PC-9 (cell line): ENCODE results near the gene MAGI2. TPM values are rescaled to one million over a fixed set of nuclear protein-coding genes. Genes with fewer than 3 reads are reported as not detected.
A peak's percentile ranks its signal among the peaks of the same experiment; 100 is the strongest.

Experiments used
- BruUV-seq: library from RNA; stranded (reverse); fragments of 400-500 nt; replicated peaks from 2 replicates; lab custom pipeline; 2021; lab: Mats Ljungman, UMichigan
- CTCF ChIA-PET: fragments of 300-600 bp; sonication (Branson Sonifier 250); formaldehyde crosslinking; loops from one replicate; lab custom pipeline; 2022; ENCODE audit warnings: antibody characterized with exemption; lab: Charles Lee
- POLR2A ChIA-PET: fragments of 300-600 bp; sonication (Branson Sonifier 250); formaldehyde crosslinking; loops from one replicate; lab custom pipeline; 2022; ENCODE audit warnings: antibody characterized with exemption; ENCODE audit not compliant: unreplicated experiment; lab: Charles Lee
- DNase-seq, 2 experiments: peaks; one replicate each; pipeline versions ENCODE4 v3.0.0 to v3.0.0-alpha.2; 2015 to 2022; ENCODE audit warnings: mixed read lengths in 1 of 2
- H2AFZ ChIP-seq: fragments of 200-600 bp; sonication (generic); 2 replicates; pipeline ENCODE4 v1.8.1; 2017; ENCODE audit warnings: antibody characterized with exemption
- H3F3A ChIP-seq: fragments of 200-600 bp; sonication (generic); 2 replicates; pipeline ENCODE4 v1.8.1; 2017; ENCODE audit warnings: antibody characterized with exemption, mild to moderate bottlenecking, low read depth; ENCODE audit not compliant: insufficient read depth
- H3K27ac ChIP-seq: fragments of 200-600 bp; sonication (generic); 2 replicates; pipeline ENCODE4 v1.6.1; 2016; ENCODE audit warnings: mixed run types
- H3K27me3 ChIP-seq: fragments of 200-600 bp; sonication (generic); 2 replicates; pipeline ENCODE4 v1.6.1; 2016; ENCODE audit warnings: low read depth, mixed run types; ENCODE audit not compliant: insufficient read depth
- H3K36me3 ChIP-seq: fragments of 200-600 bp; sonication (generic); 2 replicates; pipeline ENCODE4 v1.6.1; 2016; ENCODE audit warnings: low read depth, mixed run types
- H3K4me1 ChIP-seq: fragments of 200-600 bp; sonication (generic); replicated peaks from 2 replicates; pipeline ENCODE4 v1.6.1; 2016; ENCODE audit warnings: mixed run types; ENCODE audit not compliant: insufficient read depth
- H3K4me2 ChIP-seq: fragments of 200-600 bp; sonication (generic); 2 replicates; pipeline ENCODE4 v1.6.1; 2017; ENCODE audit warnings: mixed run types
- H3K4me3 ChIP-seq: fragments of 200-600 bp; sonication (generic); 2 replicates; pipeline ENCODE4 v1.6.1; 2016; ENCODE audit warnings: mixed run types
- H3K79me2 ChIP-seq: fragments of 200-600 bp; sonication (generic); 2 replicates; pipeline ENCODE4 v1.6.1; 2017; ENCODE audit warnings: low read depth, mixed run types
- H3K9me2 ChIP-seq: fragments of 200-600 bp; sonication (generic); 2 replicates; pipeline ENCODE4 v1.8.1; 2017; ENCODE audit warnings: mild to moderate bottlenecking; ENCODE audit not compliant: insufficient read depth
- H3K9me3 ChIP-seq: fragments of 200-600 bp; sonication (generic); 2 replicates; pipeline ENCODE4 v1.8.1; 2016; ENCODE audit warnings: low read depth; ENCODE audit not compliant: insufficient read depth
- H4K20me1 ChIP-seq: fragments of 200-600 bp; sonication (generic); 2 replicates; pipeline ENCODE4 v1.8.1; 2017; ENCODE audit not compliant: insufficient read depth
- CTCF ChIP-seq: fragments of 200-600 bp; sonication (generic); conservative IDR thresholded peaks from 2 replicates; pipeline ENCODE4 v1.6.1; 2017; ENCODE audit warnings: mixed run types, antibody characterized with exemption, mild to moderate bottlenecking, moderate library complexity
- EZH2 ChIP-seq: fragments of 200-600 bp; sonication (generic); IDR thresholded peaks from 2 replicates; pipeline ENCODE4 v1.8.0; 2017; ENCODE audit warnings: antibody characterized with exemption, low read depth
- intact Hi-C: fragments of 100-400 bp; cut with micrococcal nuclease; formaldehyde crosslinking; loops from one replicate; pipeline ENCODE4 v1.10.0; 2022; ENCODE audit not compliant: unreplicated experiment
- total RNA-seq: library from RNA; stranded (reverse); gene quantifications from 2 replicates; pipeline ENCODE4 v1.2.3, GENCODE V29; 2021

MAGI2 gene
- total RNA-seq, 1 experiment from 2014 or later = 0.92 TPM

GRCh38 chr7:79464051-79464450 is 10.6 kb upstream of the MAGI2 start:
- no peak for TF ChIP-seq EZH2
- no peak for TF ChIP-seq CTCF
- H3K9me2 ChIP-seq = no peaks in the 10 kb centered on the region
- ChIA-PET CTCF (no interaction called here), POLR2A (no interaction called here)
- no peaks in the 10 kb centered on the region for H3K79me2 ChIP-seq
- H3K36me3 ChIP-seq = no peaks in the 10 kb centered on the region
- H3K27ac ChIP-seq = no peak overlapping the region
- intact Hi-C loops = no loop called here
- no peaks in the 10 kb centered on the region for H3F3A ChIP-seq
- no peak for DNase-seq
- no peak overlapping the region for H3K4me3 ChIP-seq
- peaks cover 11% of the 10 kb centered on the region for H3K4me1 ChIP-seq
- no peak overlapping the region for H3K4me2 ChIP-seq
- H2AFZ ChIP-seq = 0 out of 2 replicates have a peak overlapping the region, but pooled peaks have one; percentile 28
- H3K9me3 ChIP-seq = no peaks in the 10 kb centered on the region
- no peaks in the 10 kb centered on the region for H4K20me1 ChIP-seq
- H3K27me3 ChIP-seq = no peaks in the 10 kb centered on the region
- BruUV-seq = no TSS peak

GRCh38 chr7:79462390-79462789 is 8.9 kb upstream of the MAGI2 start:
- no peaks in the 10 kb centered on the region for H3K9me2 ChIP-seq
- no peak overlapping the region for H3K27ac ChIP-seq
- H3K4me3 ChIP-seq = no peak overlapping the region
- peaks cover 11% of the 10 kb centered on the region for H3K4me1 ChIP-seq
- H4K20me1 ChIP-seq = no peaks in the 10 kb centered on the region
- TF ChIP-seq EZH2 (no peak), CTCF (no peak)
- no peaks in the 10 kb centered on the region for H3K27me3 ChIP-seq
- intact Hi-C loops = no loop called here
- H3K36me3 ChIP-seq = no peaks in the 10 kb centered on the region
- no peak overlapping the region for H2AFZ ChIP-seq
- ChIA-PET POLR2A (no interaction called here), CTCF (no interaction called here)
- H3K9me3 ChIP-seq = no peaks in the 10 kb centered on the region
- H3F3A ChIP-seq = no peaks in the 10 kb centered on the region
- BruUV-seq = no TSS peak
- 0 out of 2 replicates have a peak overlapping the region, but pooled peaks have one; percentile 15 for H3K4me2 ChIP-seq
- DNase-seq = no peak
- H3K79me2 ChIP-seq = no peaks in the 10 kb centered on the region

DNA sequence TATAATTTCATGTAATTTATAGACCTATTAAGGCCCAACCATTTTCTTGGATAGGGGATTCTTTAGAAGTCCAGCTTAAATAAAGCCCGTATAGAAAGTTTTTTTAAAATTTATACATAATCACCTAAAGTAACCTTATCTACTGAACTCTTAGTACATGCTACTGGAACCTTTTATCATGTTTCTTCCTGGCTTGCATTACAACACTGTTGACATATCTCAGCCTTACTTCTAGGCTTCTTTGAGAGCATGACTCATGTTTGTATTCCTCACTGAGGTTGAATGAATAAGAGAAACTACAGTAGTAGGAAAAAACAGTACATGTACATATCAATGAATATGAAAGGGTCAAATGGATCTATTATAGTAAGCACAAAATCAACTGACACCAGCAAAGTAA is 8.2 kb upstream of the MAGI2 start:
- Histone ChIP-seq H3K27ac (peak overlapping the region; percentile 35; the same call in 1 of the 2 replicates), H3K4me3 (no peak overlapping the region), H3K9me2 (no peaks in the 10 kb centered on the region; the same call in 1 of the 2 replicates), H3K4me2 (peak overlapping the region; percentile 15; the same call in 1 of the 2 replicates), H3K36me3 (no peaks in the 10 kb centered on the region), H3K4me1 (peaks cover 11% of the 10 kb centered on the region), H3F3A (no peaks in the 10 kb centered on the region), H2AFZ (no peak overlapping the region), H3K9me3 (no peaks in the 10 kb centered on the region), H3K27me3 (no peaks in the 10 kb centered on the region), H3K79me2 (no peaks in the 10 kb centered on the region), H4K20me1 (no peaks in the 10 kb centered on the region)
- CTCF ChIA-PET = no interaction called here
- no TSS peak for BruUV-seq
- no peak for TF ChIP-seq CTCF
- no peak for TF ChIP-seq EZH2
- intact Hi-C loops = no loop called here
- POLR2A ChIA-PET = no interaction called here
- DNase-seq = peak in 1 of 2 experiments; percentile 68
